OCI-LY1 (cell line): Measurements from ENCODE around the gene MINDY3.
"Not testable (repeated sequence)": the region's sequence is repeated elsewhere in the genome, so short reads cannot be mapped to it uniquely, and the experiment has no call there.

Source experiments
- EZH2 ChIP-seq: fragments of 200-600 bp; sonication (generic), shearing (Covaris generic); IDR thresholded peaks from 2 replicates; pipeline ENCODE4 v1.8.0; 2017; ENCODE audit warnings: borderline replicate concordance, mixed run types, mild to moderate bottlenecking, antibody characterized with exemption, low read length, moderate library complexity, mixed read lengths
- TF ChIP-seq, protein P1 (sequence below): fragments of 200-600 bp; sonication (generic), shearing (Covaris generic); IDR thresholded peaks from 2 replicates; pipeline ENCODE4 v1.5.1; 2017; ENCODE audit warnings: mild to moderate bottlenecking, antibody characterized with exemption, low read length, moderate library complexity, mixed read lengths

DNA sequence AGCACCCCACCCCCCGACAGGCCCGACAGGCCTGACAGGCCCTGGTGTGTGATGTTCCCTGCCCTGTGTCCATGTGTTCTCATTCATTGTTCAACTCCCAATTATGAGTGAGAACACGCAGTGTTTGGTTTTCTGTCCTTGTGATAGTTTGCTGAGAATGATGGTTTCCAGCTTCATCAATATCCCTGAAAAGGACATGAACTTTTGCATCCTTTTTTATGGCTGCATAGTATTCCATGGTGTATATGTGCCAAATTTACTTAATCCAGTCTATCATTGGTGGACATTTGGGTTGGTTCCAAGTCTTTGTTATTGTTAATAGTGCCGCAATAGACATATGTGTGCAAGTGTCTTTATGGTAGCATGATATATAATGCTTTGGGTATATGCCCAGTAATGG lies 12.3 kb upstream of the MINDY3 start:
- TF ChIP-seq, protein P1, sequence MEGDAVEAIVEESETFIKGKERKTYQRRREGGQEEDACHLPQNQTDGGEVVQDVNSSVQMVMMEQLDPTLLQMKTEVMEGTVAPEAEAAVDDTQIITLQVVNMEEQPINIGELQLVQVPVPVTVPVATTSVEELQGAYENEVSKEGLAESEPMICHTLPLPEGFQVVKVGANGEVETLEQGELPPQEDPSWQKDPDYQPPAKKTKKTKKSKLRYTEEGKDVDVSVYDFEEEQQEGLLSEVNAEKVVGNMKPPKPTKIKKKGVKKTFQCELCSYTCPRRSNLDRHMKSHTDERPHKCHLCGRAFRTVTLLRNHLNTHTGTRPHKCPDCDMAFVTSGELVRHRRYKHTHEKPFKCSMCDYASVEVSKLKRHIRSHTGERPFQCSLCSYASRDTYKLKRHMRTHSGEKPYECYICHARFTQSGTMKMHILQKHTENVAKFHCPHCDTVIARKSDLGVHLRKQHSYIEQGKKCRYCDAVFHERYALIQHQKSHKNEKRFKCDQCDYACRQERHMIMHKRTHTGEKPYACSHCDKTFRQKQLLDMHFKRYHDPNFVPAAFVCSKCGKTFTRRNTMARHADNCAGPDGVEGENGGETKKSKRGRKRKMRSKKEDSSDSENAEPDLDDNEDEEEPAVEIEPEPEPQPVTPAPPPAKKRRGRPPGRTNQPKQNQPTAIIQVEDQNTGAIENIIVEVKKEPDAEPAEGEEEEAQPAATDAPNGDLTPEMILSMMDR, result not testable (repeated sequence)
- TF ChIP-seq EZH2, result not testable (repeated sequence)
